Neuron (in vitro differentiated cells): ENCODE measurements around the gene NANS.
"Not testable (repeated sequence)": the region's sequence is repeated elsewhere in the genome, so short reads cannot be mapped to it uniquely, and the experiment has no call there.

Experiments used
- H2AFZ ChIP-seq: one replicate; pipeline ENCODE4 v1.6.1; 2013; ENCODE audit warnings: low read depth, mild to moderate bottlenecking, inconsistent platforms, low read length, moderate library complexity
- H3K27me3 ChIP-seq: one replicate; pipeline ENCODE4 v1.6.1; 2013; ENCODE audit warnings: low read length; ENCODE audit not compliant: insufficient read depth
- H3K36me3 ChIP-seq: one replicate; pipeline ENCODE4 v1.6.1; 2013; ENCODE audit warnings: low read length; ENCODE audit not compliant: insufficient read depth
- H3K4me1 ChIP-seq: one replicate; pipeline ENCODE4 v1.6.1; 2013; ENCODE audit warnings: low read length; ENCODE audit not compliant: insufficient read depth
- H3K4me3 ChIP-seq: 2 replicates; pipeline ENCODE4 v1.5.1; 2013; ENCODE audit warnings: mild to moderate bottlenecking, low read length, moderate library complexity
- H3K9me3 ChIP-seq: one replicate; pipeline ENCODE4 v1.6.1; 2013; ENCODE audit warnings: low read length

NANS gene

GRCh38 chr9:98070704-98071103 lies 14.2 kb downstream of the NANS start:
- Histone ChIP-seq H3K9me3 (no peaks in the 10 kb centered on the region), H2AFZ (no peak overlapping the region), H3K4me1 (no peaks in the 10 kb centered on the region), H3K36me3 (peaks cover 6% of the 10 kb centered on the region), H3K4me3 (no peak overlapping the region), H3K27me3 (no peaks in the 10 kb centered on the region)

GRCh38 chr9:98071737-98072136 lies 15.2 kb downstream of the NANS start:
- H2AFZ ChIP-seq, result no peak overlapping the region
- H3K9me3 ChIP-seq, result no peaks in the 10 kb centered on the region
- H3K4me1 ChIP-seq, result no peaks in the 10 kb centered on the region
- no peaks in the 10 kb centered on the region for H3K27me3 ChIP-seq
- H3K36me3 ChIP-seq, result no peaks in the 10 kb centered on the region
- no peak overlapping the region for H3K4me3 ChIP-seq

GRCh38 chr9:98074115-98074990 lies 17.8 kb downstream of the NANS start:
- Histone ChIP-seq H3K36me3 (no peaks in the 10 kb centered on the region), H2AFZ (no peak overlapping the region), H3K27me3 (no peaks in the 10 kb centered on the region), H3K4me1 (no peaks in the 10 kb centered on the region), H3K9me3 (no peaks in the 10 kb centered on the region), H3K4me3 (no peak overlapping the region)

- no peaks in the 10 kb centered on the region for H3K4me1 ChIP-seq
- no peak overlapping the region for H2AFZ ChIP-seq
- no peak overlapping the region for H3K4me3 ChIP-seq
- H3K27me3 ChIP-seq, result no peaks in the 10 kb centered on the region
- no peaks in the 10 kb centered on the region for H3K9me3 ChIP-seq
- no peaks in the 10 kb centered on the region for H3K36me3 ChIP-seq
Observed at GRCh38 chr9:98075332-98075805, 18.8 kb downstream of the NANS start.

GRCh38 chr9:98076514-98076890 lies 20.0 kb downstream of the NANS start:
- not testable (repeated sequence) for H3K27me3 ChIP-seq, H3K4me3 ChIP-seq, H3K9me3 ChIP-seq, H3K4me1 ChIP-seq, H2AFZ ChIP-seq, H3K36me3 ChIP-seq

- no peak overlapping the region for H3K4me3 ChIP-seq
- H2AFZ ChIP-seq, result no peak overlapping the region
- no peaks in the 10 kb centered on the region for H3K9me3 ChIP-seq
- no peaks in the 10 kb centered on the region for H3K4me1 ChIP-seq
- peaks cover 9% of the 10 kb centered on the region for H3K36me3 ChIP-seq
- H3K27me3 ChIP-seq, result no peaks in the 10 kb centered on the region
Observed at GRCh38 chr9:98078895-98079294, 22.4 kb downstream of the NANS start.

- Histone ChIP-seq H3K27me3 (no peaks in the 10 kb centered on the region), H3K9me3 (no peaks in the 10 kb centered on the region), H3K36me3 (peaks cover 9% of the 10 kb centered on the region), H3K4me3 (no peak overlapping the region), H3K4me1 (no peaks in the 10 kb centered on the region), H2AFZ (no peak overlapping the region)
Observed at GRCh38 chr9:98080326-98080725, 23.8 kb downstream of the NANS start.

- H3K27me3 ChIP-seq, result no peaks in the 10 kb centered on the region
- no peak overlapping the region for H3K4me3 ChIP-seq
- H3K36me3 ChIP-seq, result peaks cover 9% of the 10 kb centered on the region
Observed at GRCh38 chr9:98080780-98081179, 24.2 kb downstream of the NANS start.

GRCh38 chr9:98081477-98082219 lies 25.1 kb downstream of the NANS start:
- H2AFZ ChIP-seq, result no peak overlapping the region
- peaks cover 9% of the 10 kb centered on the region for H3K36me3 ChIP-seq
- H3K4me1 ChIP-seq, result peaks cover 6% of the 10 kb centered on the region
- no peaks in the 10 kb centered on the region for H3K27me3 ChIP-seq
- no peak overlapping the region for H3K4me3 ChIP-seq
- H3K9me3 ChIP-seq, result no peaks in the 10 kb centered on the region

More at GRCh38 chr9:98080780-98081179, 24.2 kb downstream of the NANS start:
- Histone ChIP-seq H3K9me3 (no peaks in the 10 kb centered on the region), H2AFZ (no peak overlapping the region), H3K4me1 (peaks cover under 1% of the 10 kb centered on the region)

GRCh38 chr9:98083061-98083501 lies 26.5 kb downstream of the NANS start:
- peaks cover 6% of the 10 kb centered on the region for H3K4me1 ChIP-seq
- H3K27me3 ChIP-seq, result no peaks in the 10 kb centered on the region
- no peak overlapping the region for H2AFZ ChIP-seq
- peaks cover 9% of the 10 kb centered on the region for H3K36me3 ChIP-seq
- no peak overlapping the region for H3K4me3 ChIP-seq
- H3K9me3 ChIP-seq, result no peaks in the 10 kb centered on the region

GRCh38 chr9:98083566-98084183 lies 27.1 kb downstream of the NANS start:
- H3K4me3 ChIP-seq, result no peak overlapping the region
- no peaks in the 10 kb centered on the region for H3K27me3 ChIP-seq
- H2AFZ ChIP-seq, result no peak overlapping the region
- H3K4me1 ChIP-seq, result peaks cover 6% of the 10 kb centered on the region
- H3K36me3 ChIP-seq, result peaks cover 9% of the 10 kb centered on the region
- no peaks in the 10 kb centered on the region for H3K9me3 ChIP-seq

GRCh38 chr9:98084396-98084795 lies 27.9 kb downstream of the NANS start:
- Histone ChIP-seq H2AFZ (no peak overlapping the region), H3K27me3 (no peaks in the 10 kb centered on the region), H3K36me3 (peaks cover 9% of the 10 kb centered on the region), H3K9me3 (no peaks in the 10 kb centered on the region), H3K4me1 (peaks cover 6% of the 10 kb centered on the region), H3K4me3 (no peak overlapping the region)

GRCh38 chr9:98085058-98085457 lies 28.5 kb downstream of the NANS start:
- H2AFZ ChIP-seq, result no peak overlapping the region
- H3K9me3 ChIP-seq, result no peaks in the 10 kb centered on the region
- H3K27me3 ChIP-seq, result no peaks in the 10 kb centered on the region
- H3K4me3 ChIP-seq, result no peak overlapping the region
- peaks cover 9% of the 10 kb centered on the region for H3K36me3 ChIP-seq
- peaks cover 6% of the 10 kb centered on the region for H3K4me1 ChIP-seq
